B cell (primary cell): ENCODE data around the gene SLC9C2. TPM values are rescaled to one million over a fixed set of nuclear protein-coding genes. Genes with fewer than 3 reads are reported as not detected.

Experiments
- ATAC-seq: fragments of 200-7000 bp; cut with Tn5 transposase; one replicate; pipeline ENCODE4 v1.10.0; 2021; ENCODE audit warnings: low read depth, mild to moderate bottlenecking, moderate number of reproducible peaks, moderate library complexity
- CTCF ChIA-PET: fragments of 350-600 bp; sonication (Branson Sonifier 250); formaldehyde crosslinking; loops from one replicate; lab custom pipeline; 2021; ENCODE audit warnings: antibody characterized with exemption, inconsistent platforms; lab: Charles Lee
- POLR2A ChIA-PET: fragments of 350-600 bp; sonication (Branson Sonifier 250); formaldehyde crosslinking; loops from one replicate; lab custom pipeline; 2021; ENCODE audit warnings: antibody characterized with exemption; lab: Charles Lee
- DNase-seq: peaks from one replicate; pipeline ENCODE4 v3.0.0; 2013
- H2AFZ ChIP-seq: 2 replicates; pipeline ENCODE4 v1.6.1; 2012; ENCODE audit warnings: mild to moderate bottlenecking, low read depth, low read length; ENCODE audit not compliant: insufficient read depth, poor library complexity, severe bottlenecking
- H3K27ac ChIP-seq, 2 donors: 1 replicate in 1 of 2; 2 replicates in 1 of 2; pipeline ENCODE4 v1.5.1; 2012 to 2013; ENCODE audit warnings: low read length in 2 of 2, mild to moderate bottlenecking in 2 of 2, moderate library complexity in 1 of 2
- H3K27me3 ChIP-seq, 4 experiments: fragments of 200-600 bp in 1 of 4; sonication (generic) in 1 of 4; replicated peaks in 1 of 4; 1 replicate in 2 of 4; 2 replicates in 2 of 4; pipeline versions ENCODE4 v1.6.1 to v1.7.0; 2013 to 2016; ENCODE audit warnings: low read length in 3 of 4, mild to moderate bottlenecking in 2 of 4, mixed read lengths in 1 of 4, moderate library complexity in 1 of 4; ENCODE audit not compliant: insufficient read depth in 4 of 4, control insufficient read depth in 3 of 4; ENCODE audit errors: control extremely low read depth in 1 of 4
- H3K36me3 ChIP-seq, 2 experiments: replicated peaks in 1 of 2; 1 replicate in 1 of 2; 2 replicates in 1 of 2; pipeline versions ENCODE4 v1.6.1 to v1.7.1; 2013; ENCODE audit warnings: low read length in 1 of 2; ENCODE audit not compliant: insufficient read depth in 2 of 2, control insufficient read depth in 1 of 2; ENCODE audit errors: control extremely low read depth in 1 of 2, extremely low read depth in 1 of 2
- H3K4me1 ChIP-seq, 2 donors: fragments of 200-600 bp in 1 of 2; sonication (generic) in 1 of 2; 1 replicate in 1 of 2; 2 replicates in 1 of 2; pipeline versions ENCODE4 v1.5.1 to v1.6.1; 2013 to 2017; ENCODE audit warnings: low read length in 2 of 2; ENCODE audit not compliant: control insufficient read depth in 2 of 2, insufficient read depth in 2 of 2
- H3K4me2 ChIP-seq: replicated peaks from 2 replicates; pipeline ENCODE3; 2012; ENCODE audit warnings: mild to moderate bottlenecking, low read depth, low read length; ENCODE audit not compliant: poor library complexity, severe bottlenecking
- H3K4me3 ChIP-seq, 5 experiments: fragments of 200-600 bp in 1 of 5; sonication (generic) in 1 of 5; 1 replicate in 3 of 5; 2 replicates in 2 of 5; pipeline versions ENCODE4 v1.5.1 to v1.7.0; 2011 to 2016; ENCODE audit warnings: low read length in 4 of 5, mild to moderate bottlenecking in 4 of 5, low read depth in 2 of 5, control low read depth in 1 of 5, moderate library complexity in 1 of 5; ENCODE audit not compliant: insufficient read depth in 1 of 5; ENCODE audit errors: control extremely low read depth in 1 of 5, extremely low read depth in 1 of 5
- H3K79me2 ChIP-seq: fragments of 200-600 bp; sonication (generic); one replicate; pipeline ENCODE4 v1.6.0; 2016; ENCODE audit warnings: low read length; ENCODE audit not compliant: control insufficient read depth, insufficient read depth
- H3K9ac ChIP-seq: fragments of 200-600 bp; sonication (generic); 2 replicates; pipeline ENCODE4 v1.6.1; 2017; ENCODE audit warnings: mild to moderate bottlenecking, low read length, moderate library complexity
- H3K9me3 ChIP-seq, 3 donors: one replicate each; pipeline versions ENCODE4 v1.6.1 to v1.7.1; 2013; ENCODE audit warnings: low read length in 2 of 3; ENCODE audit not compliant: control insufficient read depth in 2 of 3, insufficient read depth in 1 of 3; ENCODE audit errors: control extremely low read depth in 1 of 3
- H4K20me1 ChIP-seq: 2 replicates; pipeline ENCODE4 v1.6.0; 2012; ENCODE audit warnings: mild to moderate bottlenecking, low read length; ENCODE audit not compliant: insufficient read depth, control insufficient read depth, poor library complexity, severe bottlenecking
- H3K27ac Mint-ChIP-seq: one replicate; pipeline ENCODE4 v1.8.0; 2021; ENCODE audit warnings: mixed read lengths
- H3K27me3 Mint-ChIP-seq: one replicate; pipeline ENCODE4 v1.8.0; 2021; ENCODE audit warnings: mixed read lengths
- H3K4me1 Mint-ChIP-seq: one replicate; pipeline ENCODE4 v1.8.0; 2021; ENCODE audit warnings: mixed read lengths
- H3K4me3 Mint-ChIP-seq: one replicate; pipeline ENCODE4 v1.8.0; 2021; ENCODE audit warnings: mixed read lengths
- H3K9me3 Mint-ChIP-seq: one replicate; pipeline ENCODE4 v1.8.0; 2022; ENCODE audit warnings: mixed read lengths; ENCODE audit not compliant: insufficient read depth
- EZH2 ChIP-seq: IDR thresholded peaks from 2 replicates; pipeline ENCODE4 v1.6.1; 2012; ENCODE audit warnings: borderline replicate concordance, low read depth, mild to moderate bottlenecking, moderate library complexity, low read length; ENCODE audit not compliant: insufficient read depth, poor library complexity, severe bottlenecking
- WGBS: methylation state at CpG from one replicate; pipeline ENCODE4 v1.1.5; 2013; ENCODE audit warnings: missing lambda C conversion rate; ENCODE audit not compliant: insufficient coverage; 5-methylcytosine and 5-hydroxymethylcytosine counted together
- intact Hi-C: fragments of 100-400 bp; cut with micrococcal nuclease; formaldehyde crosslinking; loops from one replicate; pipeline ENCODE4 v1.10.0; 2022
- polyA plus RNA-seq: library from polyadenylated mRNA; depleted of rRNA; stranded (reverse); fragments of >200 nt; gene quantifications from 2 replicates; pipeline ENCODE4 v1.2.3, GENCODE V29; 2012
- total RNA-seq, 2 donors: library from RNA; stranded (reverse); fragments of 120-200 nt in 1 of 2; gene quantifications; 1 replicate in 1 of 2; 2 replicates in 1 of 2; pipeline versions ENCODE4 v1.2.3 to v1.2.4, GENCODE V29; 2013 to 2022
- TF ChIP-seq, protein P1 (sequence below): fragments of 200-600 bp; IDR thresholded peaks from one replicate; pipeline ENCODE4 v1.8.0; 2022; ENCODE audit warnings: antibody characterized with exemption, mild to moderate bottlenecking

Gene SLC9C2
- total and polyA plus RNA-seq, 2 donors (not counting 1 experiment from before 2014, with no cell fraction given), result not detected

- H3K4me3 ChIP-seq, result no peak overlapping the region
- H3K9me3 ChIP-seq, result peaks cover 3 to 14% (median 9%) of the 10 kb centered on the region in 3 donors
- peaks cover 9% of the 10 kb centered on the region for H3K79me2 ChIP-seq
- DNase-seq (no peak), ATAC-seq (no peak)
- no peaks in the 10 kb centered on the region for H3K27me3 ChIP-seq
- peaks cover 0 to 3% of the 10 kb centered on the region in 2 donors for H3K4me1 ChIP-seq
- POLR2A ChIA-PET, result no interaction called here
- intact Hi-C loops, result no loop called here
- H4K20me1 ChIP-seq, result no peaks in the 10 kb centered on the region
- Mint-ChIP-seq H3K4me1 (peaks cover 14% of the 10 kb centered on the region), H3K4me3 (no peak overlapping the region), H3K27ac (no peak overlapping the region), H3K9me3 (peaks cover 10% of the 10 kb centered on the region), H3K27me3 (no peaks in the 10 kb centered on the region)
- H3K4me2 ChIP-seq, result no peak overlapping the region
- H3K27ac ChIP-seq, result no peak overlapping the region
- WGBS, result 94% methylated on average over 2 of the region's 4 CpGs
- no peak overlapping the region for H2AFZ ChIP-seq
- CTCF ChIA-PET, result no interaction called here
- H3K9ac ChIP-seq, result no peak overlapping the region
- H3K36me3 ChIP-seq, result no peaks in the 10 kb centered on the region
- TF ChIP-seq, protein P1, sequence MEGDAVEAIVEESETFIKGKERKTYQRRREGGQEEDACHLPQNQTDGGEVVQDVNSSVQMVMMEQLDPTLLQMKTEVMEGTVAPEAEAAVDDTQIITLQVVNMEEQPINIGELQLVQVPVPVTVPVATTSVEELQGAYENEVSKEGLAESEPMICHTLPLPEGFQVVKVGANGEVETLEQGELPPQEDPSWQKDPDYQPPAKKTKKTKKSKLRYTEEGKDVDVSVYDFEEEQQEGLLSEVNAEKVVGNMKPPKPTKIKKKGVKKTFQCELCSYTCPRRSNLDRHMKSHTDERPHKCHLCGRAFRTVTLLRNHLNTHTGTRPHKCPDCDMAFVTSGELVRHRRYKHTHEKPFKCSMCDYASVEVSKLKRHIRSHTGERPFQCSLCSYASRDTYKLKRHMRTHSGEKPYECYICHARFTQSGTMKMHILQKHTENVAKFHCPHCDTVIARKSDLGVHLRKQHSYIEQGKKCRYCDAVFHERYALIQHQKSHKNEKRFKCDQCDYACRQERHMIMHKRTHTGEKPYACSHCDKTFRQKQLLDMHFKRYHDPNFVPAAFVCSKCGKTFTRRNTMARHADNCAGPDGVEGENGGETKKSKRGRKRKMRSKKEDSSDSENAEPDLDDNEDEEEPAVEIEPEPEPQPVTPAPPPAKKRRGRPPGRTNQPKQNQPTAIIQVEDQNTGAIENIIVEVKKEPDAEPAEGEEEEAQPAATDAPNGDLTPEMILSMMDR, result no peak
- TF ChIP-seq EZH2, result no peak
These were observed 132.3 kb downstream of the SLC9C2 start for GRCh38 chr1:173470608-173471007.

DNA sequence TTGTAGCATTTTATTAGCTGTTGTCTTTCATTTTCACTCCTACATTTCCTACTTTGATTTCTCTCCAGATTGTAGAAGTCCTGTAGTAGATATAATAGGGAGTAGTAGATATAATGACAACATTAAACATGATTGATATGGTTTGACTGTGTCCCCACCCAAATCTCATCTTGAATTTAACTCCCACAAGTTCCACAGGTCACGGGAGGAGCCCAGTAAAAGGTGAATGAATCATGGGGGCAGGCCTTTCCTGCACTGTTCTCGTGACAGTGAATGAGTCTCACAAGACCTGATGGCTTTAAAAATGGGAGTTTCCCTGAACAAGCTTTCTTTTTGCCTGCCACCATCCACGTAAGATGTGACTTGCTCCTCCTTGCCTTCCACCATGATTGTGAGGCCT lies 133.2 kb downstream of the SLC9C2 start:
- Histone ChIP-seq H3K4me3 (no peak overlapping the region), H3K4me1 (no peaks in the 10 kb centered on the region), H3K9me3 (peaks cover 3 to 14% (median 9%) of the 10 kb centered on the region in 3 donors), H4K20me1 (no peaks in the 10 kb centered on the region), H3K27me3 (no peaks in the 10 kb centered on the region), H3K36me3 (no peaks in the 10 kb centered on the region), H3K4me2 (no peak overlapping the region), H3K9ac (no peak overlapping the region), H3K27ac (no peak overlapping the region), H3K79me2 (peaks cover 7% of the 10 kb centered on the region), H2AFZ (no peak overlapping the region)
- Mint-ChIP-seq H3K4me1 (peaks cover 13% of the 10 kb centered on the region), H3K27ac (no peak overlapping the region), H3K9me3 (peaks cover 10% of the 10 kb centered on the region), H3K4me3 (no peak overlapping the region), H3K27me3 (no peaks in the 10 kb centered on the region)
- ATAC-seq, result no peak
- intact Hi-C loops, result no loop called here
- no peak for TF ChIP-seq EZH2
- 100% methylated on average over 2 of the region's 3 CpGs for WGBS
- ChIA-PET CTCF (interaction anchor here (1.1 kb wide), 1 partner anchor 40 kb away, joined by 3 read pairs; no protein-coding TSS in a partner anchor), POLR2A (no interaction called here)
- no peak for DNase-seq
